ENCODE data around the gene SERPINA3.

SERPINA3 gene

GRCh38 chr14:94612174-94612573, at the start of gene SERPINA3:
Gene SERPINA3, plus strand, starts transcription at chr14:94612391. Its CDS starts 2,051 bp downstream, at chr14:94614442.
- Mint-ChIP-seq H3K4me1 (no peaks in the 10 kb centered on the region), H3K9me3 (peaks cover 6% of the 10 kb centered on the region), H3K36me3 (no peaks in the 10 kb centered on the region), H3K4me3 (no peak within 1 kb of the TSS), H3K27ac (no peak within 1 kb of the TSS), H3K27me3 (no peaks in the 10 kb centered on the region)
- no peak for DNase-seq
- CTCF ChIA-PET = no interaction called here

GRCh38 chr14:94562941-94563883, 49.0 kb upstream of the SERPINA3 start:
- CTCF ChIA-PET = interaction anchor here (0.7 to 1.1 kb wide), 2 partner anchors 77 to 776 kb away, joined by 3 read pairs; no protein-coding TSS in a partner anchor
- no peak for DNase-seq
- Mint-ChIP-seq H3K4me3 (no peak overlapping the region), H3K4me1 (no peaks in the 10 kb centered on the region), H3K36me3 (no peaks in the 10 kb centered on the region), H3K27ac (no peak overlapping the region), H3K27me3 (no peaks in the 10 kb centered on the region), H3K9me3 (no peaks in the 10 kb centered on the region)

- no peak overlapping the region for H3K4me3 Mint-ChIP-seq
- no peak overlapping the region for H3K27ac Mint-ChIP-seq
- no peaks in the 10 kb centered on the region for H3K9me3 Mint-ChIP-seq
- H3K27me3 Mint-ChIP-seq = no peaks in the 10 kb centered on the region
- H3K36me3 Mint-ChIP-seq = no peaks in the 10 kb centered on the region
- H3K4me1 Mint-ChIP-seq = no peaks in the 10 kb centered on the region
- CTCF ChIA-PET = interaction anchor here (1.3 kb wide), 1 partner anchor 15 kb away, joined by 4 read pairs; no protein-coding TSS in a partner anchor
- DNase-seq = no peak
Measured at GRCh38 chr14:94564381-94564780, 47.8 kb upstream of the SERPINA3 start.

- DNase-seq = no peak
- Mint-ChIP-seq H3K9me3 (no peaks in the 10 kb centered on the region), H3K4me3 (no peak overlapping the region), H3K27me3 (peaks cover 3% of the 10 kb centered on the region), H3K27ac (no peak overlapping the region), H3K36me3 (no peaks in the 10 kb centered on the region), H3K4me1 (no peaks in the 10 kb centered on the region)
- CTCF ChIA-PET = no interaction called here
Measured at GRCh38 chr14:94568186-94568585, 44.0 kb upstream of the SERPINA3 start.

GRCh38 chr14:94569381-94570001, 42.7 kb upstream of the SERPINA3 start:
- Mint-ChIP-seq H3K4me3 (no peak overlapping the region), H3K27ac (no peak overlapping the region), H3K27me3 (peaks cover 3% of the 10 kb centered on the region), H3K4me1 (no peaks in the 10 kb centered on the region), H3K9me3 (no peaks in the 10 kb centered on the region), H3K36me3 (no peaks in the 10 kb centered on the region)
- CTCF ChIA-PET = no interaction called here
- DNase-seq = no peak

- H3K27me3 Mint-ChIP-seq = peaks cover 3% of the 10 kb centered on the region
- no peak for DNase-seq
- H3K36me3 Mint-ChIP-seq = no peaks in the 10 kb centered on the region
- CTCF ChIA-PET = no interaction called here
- H3K27ac Mint-ChIP-seq = no peak overlapping the region
- H3K9me3 Mint-ChIP-seq = no peaks in the 10 kb centered on the region
- H3K4me3 Mint-ChIP-seq = no peak overlapping the region
- no peaks in the 10 kb centered on the region for H3K4me1 Mint-ChIP-seq
Measured at GRCh38 chr14:94570002-94570400, 42.2 kb upstream of the SERPINA3 start.

GRCh38 chr14:94570440-94570839, 41.8 kb upstream of the SERPINA3 start:
- Mint-ChIP-seq H3K4me3 (no peak overlapping the region), H3K9me3 (no peaks in the 10 kb centered on the region), H3K36me3 (no peaks in the 10 kb centered on the region), H3K27ac (no peak overlapping the region), H3K27me3 (peaks cover 3% of the 10 kb centered on the region), H3K4me1 (no peaks in the 10 kb centered on the region)
- DNase-seq = no peak
- CTCF ChIA-PET = no interaction called here

GRCh38 chr14:94571395-94571794, 40.8 kb upstream of the SERPINA3 start:
- Mint-ChIP-seq H3K4me1 (no peaks in the 10 kb centered on the region), H3K4me3 (no peak overlapping the region), H3K27me3 (peaks cover 3% of the 10 kb centered on the region), H3K36me3 (no peaks in the 10 kb centered on the region), H3K27ac (no peak overlapping the region), H3K9me3 (no peaks in the 10 kb centered on the region)
- no peak for DNase-seq
- CTCF ChIA-PET = no interaction called here

- CTCF ChIA-PET = no interaction called here
- H3K4me1 Mint-ChIP-seq = no peaks in the 10 kb centered on the region
- no peak overlapping the region for H3K4me3 Mint-ChIP-seq
- no peaks in the 10 kb centered on the region for H3K9me3 Mint-ChIP-seq
- peaks cover 3% of the 10 kb centered on the region for H3K27me3 Mint-ChIP-seq
- no peak for DNase-seq
- H3K27ac Mint-ChIP-seq = no peak overlapping the region
- H3K36me3 Mint-ChIP-seq = no peaks in the 10 kb centered on the region
Measured at GRCh38 chr14:94571950-94572349, 40.2 kb upstream of the SERPINA3 start.

- H3K4me3 Mint-ChIP-seq = no peak overlapping the region
- no peaks in the 10 kb centered on the region for H3K9me3 Mint-ChIP-seq
- DNase-seq = no peak
- H3K4me1 Mint-ChIP-seq = no peaks in the 10 kb centered on the region
- no peaks in the 10 kb centered on the region for H3K36me3 Mint-ChIP-seq
- no peak overlapping the region for H3K27ac Mint-ChIP-seq
- CTCF ChIA-PET = no interaction called here
- H3K27me3 Mint-ChIP-seq = peaks cover 3% of the 10 kb centered on the region
Measured at GRCh38 chr14:94572637-94573303, 39.4 kb upstream of the SERPINA3 start.

- CTCF ChIA-PET = no interaction called here
- Mint-ChIP-seq H3K4me1 (no peaks in the 10 kb centered on the region), H3K36me3 (no peaks in the 10 kb centered on the region), H3K4me3 (no peak overlapping the region), H3K9me3 (no peaks in the 10 kb centered on the region), H3K27ac (no peak overlapping the region), H3K27me3 (peaks cover 3% of the 10 kb centered on the region)
- DNase-seq = no peak
Measured at GRCh38 chr14:94573475-94574277, 38.5 kb upstream of the SERPINA3 start.

- Mint-ChIP-seq H3K27me3 (peaks cover 3% of the 10 kb centered on the region), H3K36me3 (no peaks in the 10 kb centered on the region), H3K27ac (no peak overlapping the region), H3K9me3 (no peaks in the 10 kb centered on the region), H3K4me1 (no peaks in the 10 kb centered on the region), H3K4me3 (no peak overlapping the region)
- CTCF ChIA-PET = no interaction called here
- DNase-seq = no peak
Measured at GRCh38 chr14:94574336-94574735, 37.9 kb upstream of the SERPINA3 start.

- H3K4me3 Mint-ChIP-seq = no peak overlapping the region
- no peaks in the 10 kb centered on the region for H3K27me3 Mint-ChIP-seq
- H3K27ac Mint-ChIP-seq = no peak overlapping the region
- CTCF ChIA-PET = no interaction called here
- DNase-seq = no peak
- H3K9me3 Mint-ChIP-seq = no peaks in the 10 kb centered on the region
- H3K36me3 Mint-ChIP-seq = no peaks in the 10 kb centered on the region
- H3K4me1 Mint-ChIP-seq = no peaks in the 10 kb centered on the region
Measured at GRCh38 chr14:94575730-94576585, 36.2 kb upstream of the SERPINA3 start.

All from activated naive CD4-positive, alpha-beta T cell treated with anti-CD3 and anti-CD28 coated beads, Interleukin-2, amount 10 ng/mL, durations not matched to agents 7 days and 5 days (primary cell).